Stimulated activated naive B cell treated with anti-CD40 and anti-IgM and Interleukin-4, amounts not matched to agents 10 μg/mL and 1 μg/mL and 100 μg/mL, for 72 hours (primary cell): ENCODE measurements around the gene WDR75.
"Not testable (repeated sequence)": the region's sequence is repeated elsewhere in the genome, so short reads cannot be mapped to it uniquely, and the experiment has no call there.

Experiments
- ATAC-seq, 2 donors: fragments of 150-1000 bp; cut with Tn5 transposase; replicated peaks; 2 replicates each; pipeline ENCODE4 v1.10.0; 2021; ENCODE audit warnings: moderate library complexity in 1 of 2
- DNase-seq: peaks from one replicate; pipeline ENCODE4 v3.0.0; 2021
- H3K27ac Mint-ChIP-seq: one replicate; pipeline ENCODE4 v1.8.0; 2022; ENCODE audit warnings: mild to moderate bottlenecking, mixed read lengths
- H3K27me3 Mint-ChIP-seq, 2 donors: one replicate each; pipeline ENCODE4 v1.8.0; 2022; ENCODE audit warnings: mixed read lengths in 2 of 2
- H3K36me3 Mint-ChIP-seq, 2 donors: one replicate each; pipeline ENCODE4 v1.8.0; 2022; ENCODE audit warnings: mixed read lengths in 2 of 2, mild to moderate bottlenecking in 1 of 2
- H3K4me1 Mint-ChIP-seq, 2 donors: one replicate each; pipeline ENCODE4 v1.8.0; 2022; ENCODE audit warnings: mixed read lengths in 2 of 2, mild to moderate bottlenecking in 1 of 2
- H3K4me3 Mint-ChIP-seq, 2 donors: one replicate each; pipeline ENCODE4 v1.8.0; 2022; ENCODE audit warnings: mild to moderate bottlenecking in 2 of 2, mixed read lengths in 2 of 2, moderate library complexity in 1 of 2
- H3K9me3 Mint-ChIP-seq, 2 donors: one replicate each; pipeline ENCODE4 v1.8.0; 2022; ENCODE audit warnings: mixed read lengths in 2 of 2, mild to moderate bottlenecking in 1 of 2

The WDR75 gene

DNA sequence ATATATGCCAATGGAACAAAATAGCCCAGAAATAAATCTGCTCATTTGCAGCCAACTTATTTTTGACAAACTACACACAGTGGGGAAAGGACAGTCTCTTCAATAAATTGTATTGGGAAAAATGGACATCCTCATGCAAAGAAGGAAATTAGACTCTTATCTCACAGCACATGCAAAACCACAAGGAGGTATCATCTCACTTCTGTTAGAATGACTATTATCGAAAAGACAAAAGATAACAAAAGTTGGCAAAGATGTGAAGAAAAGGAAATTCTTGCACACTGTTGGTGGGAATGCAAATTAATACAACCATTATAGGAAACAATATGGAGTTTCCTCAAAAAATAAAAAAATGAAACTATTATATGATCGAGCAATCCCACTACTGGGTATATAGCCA, 16.3 kb upstream of the WDR75 start:
- no peak for ATAC-seq

DNA sequence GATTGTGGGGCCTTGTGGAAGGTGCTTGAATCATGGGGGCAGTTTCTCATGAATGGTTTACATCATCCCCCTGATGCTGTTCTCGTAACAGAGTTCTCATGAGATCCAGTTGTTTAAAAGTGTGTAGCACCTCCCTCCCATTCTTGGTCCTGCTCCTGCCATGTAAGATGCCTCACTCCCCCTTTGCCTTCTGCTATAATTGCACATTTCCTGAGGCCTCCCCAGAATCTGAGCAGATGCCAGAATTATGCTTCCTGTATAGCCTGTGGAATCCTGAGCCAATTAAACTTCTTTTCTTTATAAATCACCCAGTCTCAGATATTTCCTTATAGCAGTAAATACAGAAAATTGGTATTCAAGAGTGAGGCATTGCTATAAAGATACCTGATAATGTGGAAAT, 15.6 kb upstream of the WDR75 start:
- Mint-ChIP-seq H3K27ac (no peak overlapping the region), H3K4me1 (no peaks in the 10 kb centered on the region), H3K27me3 (peaks cover 7 to 8% of the 10 kb centered on the region in 2 donors), H3K36me3 (peaks cover 0 to 4% of the 10 kb centered on the region in 2 donors), H3K9me3 (peaks cover 0 to 2% of the 10 kb centered on the region in 2 donors), H3K4me3 (no peak overlapping the region)
- DNase-seq (no peak), ATAC-seq (no peak)

More for the DNA sequence above, 16.3 kb upstream of the WDR75 start:
- Mint-ChIP-seq H3K4me3 (no peak overlapping the region), H3K4me1 (no peaks in the 10 kb centered on the region), H3K27me3 (peaks cover 6 to 8% of the 10 kb centered on the region in 2 donors), H3K27ac (no peak overlapping the region), H3K9me3 (peaks cover 0 to 2% of the 10 kb centered on the region in 2 donors), H3K36me3 (peaks cover 0 to 4% of the 10 kb centered on the region in 2 donors)
- DNase-seq, result no peak

DNA sequence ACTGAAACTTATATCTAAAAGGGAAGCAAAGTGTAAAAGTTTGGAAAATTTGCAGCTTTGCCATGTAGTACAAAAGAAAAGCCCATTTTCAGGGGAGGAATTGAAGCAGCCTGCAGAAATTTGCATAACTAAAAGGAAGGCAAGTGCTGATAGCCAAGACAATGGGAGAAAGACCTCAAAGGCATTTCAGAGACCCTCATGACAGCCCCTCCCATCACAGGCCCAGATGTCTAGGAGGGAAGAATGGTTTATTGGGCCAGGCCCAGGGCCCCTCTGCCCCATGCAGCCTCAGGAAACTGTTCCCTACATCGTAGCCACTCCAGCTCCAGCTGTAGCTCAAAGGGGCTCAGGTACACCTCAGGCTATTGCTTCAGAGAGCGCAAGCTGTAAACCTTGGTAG, 14.4 kb upstream of the WDR75 start:
- H3K9me3 Mint-ChIP-seq, result peaks cover 0 to 2% of the 10 kb centered on the region in 2 donors
- H3K27ac Mint-ChIP-seq, result no peak overlapping the region
- peaks cover 8 to 13% of the 10 kb centered on the region in 2 donors for H3K27me3 Mint-ChIP-seq
- ATAC-seq (no peak), DNase-seq (no peak)
- H3K4me3 Mint-ChIP-seq, result no peak overlapping the region
- no peaks in the 10 kb centered on the region for H3K4me1 Mint-ChIP-seq
- H3K36me3 Mint-ChIP-seq, result peaks cover 0 to 6% of the 10 kb centered on the region in 2 donors

DNA sequence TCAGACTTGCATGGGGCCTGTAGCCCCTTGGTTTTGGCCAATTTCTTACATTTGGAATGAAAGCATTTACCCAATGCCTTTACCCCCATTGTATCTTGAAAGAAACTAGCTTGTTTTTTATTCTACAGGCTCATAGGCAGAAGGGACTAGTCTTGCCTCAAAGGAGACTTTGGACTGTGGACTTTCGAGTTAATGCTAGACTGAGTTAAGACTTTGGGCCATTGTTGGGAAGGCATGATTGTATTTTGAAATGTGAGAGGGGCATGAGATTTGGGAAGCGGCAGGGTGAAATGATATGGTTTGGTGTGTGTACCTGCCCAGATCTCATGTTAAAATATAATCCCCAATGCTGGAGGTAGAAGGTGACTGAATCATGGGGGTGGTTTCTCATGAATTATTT, 13.4 kb upstream of the WDR75 start:
- DNase-seq (no peak), ATAC-seq (no peak)
- Mint-ChIP-seq H3K9me3 (no peaks in the 10 kb centered on the region), H3K27ac (no peak overlapping the region), H3K4me1 (no peaks in the 10 kb centered on the region), H3K36me3 (peaks cover 0 to 4% of the 10 kb centered on the region in 2 donors), H3K4me3 (no peak overlapping the region), H3K27me3 (peaks cover 6 to 14% of the 10 kb centered on the region in 2 donors)

DNA sequence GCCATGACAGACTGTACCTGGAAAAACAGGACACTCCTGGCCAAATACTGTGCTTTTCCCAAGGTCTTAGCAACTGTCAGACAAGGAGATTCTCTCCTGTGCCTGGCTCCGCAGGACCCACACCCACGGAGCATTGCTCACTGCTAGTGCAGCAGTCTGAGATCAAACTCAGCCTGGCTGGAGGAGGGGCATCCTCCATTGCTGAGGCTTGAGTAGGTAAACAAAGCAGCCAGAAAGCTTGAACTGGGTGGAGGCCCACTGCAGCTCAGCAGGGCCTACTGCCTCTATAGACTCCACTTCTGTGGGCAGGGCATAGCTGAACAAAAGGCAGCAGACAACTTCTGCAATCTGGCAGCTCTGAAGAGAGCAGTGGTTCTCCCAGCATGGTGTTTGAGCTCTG, 10.8 kb upstream of the WDR75 start:
- H3K27ac Mint-ChIP-seq, ATAC-seq: not testable (repeated sequence)

DNA sequence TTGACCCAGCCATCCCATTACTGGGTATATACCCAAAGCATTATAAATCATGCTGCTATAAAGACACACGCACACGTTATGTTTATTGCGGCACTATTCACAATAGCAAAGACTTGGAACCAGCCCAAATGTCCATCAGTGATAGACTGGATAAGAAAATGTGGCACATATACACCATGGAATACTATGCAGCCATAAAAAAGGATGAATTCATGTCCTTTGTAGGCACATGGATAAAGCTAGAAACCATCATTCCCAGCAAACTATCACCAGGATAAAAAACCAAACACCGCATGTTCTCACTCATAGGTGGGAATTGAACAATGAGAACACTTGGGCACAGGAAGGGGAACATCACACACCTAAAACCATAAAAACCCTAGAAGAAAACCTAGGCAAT, 5.5 kb upstream of the WDR75 start:
- H3K4me3 Mint-ChIP-seq, DNase-seq, H3K4me1 Mint-ChIP-seq, ATAC-seq, H3K27ac Mint-ChIP-seq, H3K9me3 Mint-ChIP-seq, H3K36me3 Mint-ChIP-seq: not testable (repeated sequence)
- peaks cover 10 to 17% of the 10 kb centered on the region in 2 donors for H3K27me3 Mint-ChIP-seq

More for the DNA sequence above, 10.8 kb upstream of the WDR75 start:
- H3K4me1 Mint-ChIP-seq, H3K36me3 Mint-ChIP-seq, H3K4me3 Mint-ChIP-seq, DNase-seq, H3K9me3 Mint-ChIP-seq: not testable (repeated sequence)
- H3K27me3 Mint-ChIP-seq, result peaks cover 10 to 20% of the 10 kb centered on the region in 2 donors

DNA sequence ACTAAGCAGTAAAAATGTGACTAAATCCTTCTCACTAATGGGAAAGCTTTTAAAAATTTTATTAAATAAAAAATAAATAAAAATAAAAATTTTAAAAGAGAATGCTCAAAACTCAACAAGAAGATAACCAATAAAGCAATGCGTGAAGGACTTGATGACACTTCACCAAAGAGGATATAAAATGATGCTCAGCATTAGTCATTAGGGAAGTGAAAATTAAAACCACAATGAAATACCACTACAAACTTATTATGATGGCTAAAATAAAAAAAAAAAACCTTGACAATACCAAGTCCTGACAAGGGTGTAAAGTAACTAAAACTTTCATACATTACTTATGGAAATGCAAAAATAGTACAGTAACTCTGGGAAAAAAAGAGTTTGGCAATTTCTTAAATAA, 3.3 kb upstream of the WDR75 start:
- H3K36me3 Mint-ChIP-seq, result peaks cover 2 to 3% of the 10 kb centered on the region in 2 donors
- H3K4me1 Mint-ChIP-seq, result peaks cover 7 to 9% of the 10 kb centered on the region in 2 donors
- no peak overlapping the region for H3K4me3 Mint-ChIP-seq
- H3K27me3 Mint-ChIP-seq, result peaks cover 4 to 5% of the 10 kb centered on the region in 2 donors
- DNase-seq (no peak), ATAC-seq (no peak)
- H3K9me3 Mint-ChIP-seq, result peaks cover 0 to 2% of the 10 kb centered on the region in 2 donors
- H3K27ac Mint-ChIP-seq, result no peak overlapping the region

DNA sequence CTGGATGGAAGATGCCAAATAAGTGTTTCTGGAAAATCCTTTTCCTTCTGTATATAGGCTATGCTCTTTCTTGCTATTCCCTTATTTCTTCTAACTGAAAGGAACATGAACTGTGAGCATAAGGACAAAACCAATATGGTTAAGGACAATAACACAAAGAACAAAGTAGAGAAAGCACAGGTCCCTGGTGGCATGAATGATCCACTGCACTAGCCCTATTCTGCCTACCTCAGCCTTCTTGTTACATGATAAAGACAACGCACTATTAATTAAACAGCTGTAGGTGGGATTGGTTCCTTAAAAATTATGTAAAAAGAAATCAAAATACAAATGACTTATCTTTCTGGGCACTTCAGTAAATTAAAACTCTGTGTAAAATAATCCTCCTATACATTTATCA, 1.9 kb upstream of the WDR75 start:
- DNase-seq, result no peak
- H3K9me3 Mint-ChIP-seq, result peaks cover 0 to 2% of the 10 kb centered on the region in 2 donors
- H3K36me3 Mint-ChIP-seq, result peaks cover 2 to 3% of the 10 kb centered on the region in 2 donors
- no peak for ATAC-seq
- H3K4me1 Mint-ChIP-seq, result peaks cover 7 to 9% of the 10 kb centered on the region in 2 donors
- H3K27me3 Mint-ChIP-seq, result no peaks in the 10 kb centered on the region
- no peak overlapping the region for H3K4me3 Mint-ChIP-seq
- H3K27ac Mint-ChIP-seq, result no peak overlapping the region

DNA sequence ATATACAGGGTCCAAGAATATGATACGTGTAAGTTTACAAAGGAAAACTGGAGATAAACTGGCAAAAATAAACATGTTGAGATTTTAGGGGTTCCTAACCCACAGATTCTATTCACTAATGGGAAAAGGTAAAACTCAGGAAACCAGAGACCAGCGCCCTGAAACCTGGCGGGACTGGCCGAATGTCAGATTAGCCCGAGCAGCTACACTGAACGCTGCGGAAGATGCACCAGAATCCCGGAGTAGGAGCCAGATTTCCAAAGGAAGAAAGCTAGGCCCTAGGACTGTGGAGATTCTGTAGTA, 679 bp upstream of the WDR75 start:
- Mint-ChIP-seq H3K27me3 (no peaks in the 10 kb centered on the region), H3K4me1 (peaks cover 7 to 9% of the 10 kb centered on the region in 2 donors), H3K9me3 (no peaks in the 10 kb centered on the region), H3K36me3 (peaks cover 2 to 3% of the 10 kb centered on the region in 2 donors), H3K27ac (peak overlapping the region; percentile 100), H3K4me3 (peak overlapping the region; percentile 99 to 100)
- ATAC-seq, result peak; percentile 15 to 22
- DNase-seq, result no peak

DNA sequence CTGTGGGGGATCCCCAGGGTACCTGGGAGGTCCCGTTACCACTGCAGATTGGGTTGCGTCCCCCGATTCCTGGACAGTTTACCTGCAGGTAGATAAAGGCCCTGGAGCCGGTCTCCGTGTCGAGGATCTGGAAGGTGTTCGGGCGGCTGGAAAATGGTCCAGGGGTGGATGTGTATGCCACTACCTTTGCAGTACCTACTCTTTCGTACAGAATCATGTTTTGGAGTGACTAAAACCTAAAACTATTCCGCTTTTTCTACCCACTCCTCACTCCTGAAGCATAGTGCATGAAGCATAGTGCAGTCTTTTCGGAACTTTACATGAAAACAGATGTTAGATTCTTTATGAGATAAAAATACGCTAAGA, 418 bp downstream of the WDR75 start:
- peak overlapping the region; percentile 99 to 100 for H3K4me3 Mint-ChIP-seq

DNA sequence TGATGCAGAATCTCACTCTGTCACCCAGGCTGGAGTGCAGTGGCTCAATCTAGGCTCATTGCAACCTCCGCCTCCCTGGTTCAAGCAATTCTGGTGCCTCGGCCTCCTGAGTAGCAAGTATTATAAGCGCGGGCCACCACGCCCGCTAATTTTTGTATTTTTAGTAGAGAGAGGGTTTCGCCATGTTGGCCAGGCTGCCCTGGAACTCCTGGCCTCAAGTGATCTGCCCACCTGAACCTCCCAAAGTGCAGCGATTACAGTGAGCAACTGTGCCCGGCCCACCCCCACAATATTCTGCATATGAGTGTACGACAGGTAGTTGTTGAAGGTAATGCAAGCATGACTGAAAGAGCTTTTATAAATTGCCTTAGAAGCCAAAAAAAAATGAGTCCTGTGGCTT, 1.2 kb downstream of the WDR75 start:
- Mint-ChIP-seq H3K36me3 (peaks cover 5 to 13% of the 10 kb centered on the region in 2 donors), H3K27ac (no peak overlapping the region), H3K4me1 (peaks cover 4 to 11% of the 10 kb centered on the region in 2 donors), H3K27me3 (no peaks in the 10 kb centered on the region), H3K4me3 (peak overlapping the region in 1 of 2 donors; percentile 99), H3K9me3 (no peaks in the 10 kb centered on the region)
- no peak for DNase-seq
- ATAC-seq, result no peak

More for the DNA sequence above, 418 bp downstream of the WDR75 start:
- no peaks in the 10 kb centered on the region for H3K27me3 Mint-ChIP-seq
- ATAC-seq, result no peak
- no peaks in the 10 kb centered on the region for H3K9me3 Mint-ChIP-seq
- peaks cover 7 to 12% of the 10 kb centered on the region in 2 donors for H3K4me1 Mint-ChIP-seq
- peak overlapping the region; percentile 100 for H3K27ac Mint-ChIP-seq
- no peak for DNase-seq
- peaks cover 2 to 7% of the 10 kb centered on the region in 2 donors for H3K36me3 Mint-ChIP-seq

DNA sequence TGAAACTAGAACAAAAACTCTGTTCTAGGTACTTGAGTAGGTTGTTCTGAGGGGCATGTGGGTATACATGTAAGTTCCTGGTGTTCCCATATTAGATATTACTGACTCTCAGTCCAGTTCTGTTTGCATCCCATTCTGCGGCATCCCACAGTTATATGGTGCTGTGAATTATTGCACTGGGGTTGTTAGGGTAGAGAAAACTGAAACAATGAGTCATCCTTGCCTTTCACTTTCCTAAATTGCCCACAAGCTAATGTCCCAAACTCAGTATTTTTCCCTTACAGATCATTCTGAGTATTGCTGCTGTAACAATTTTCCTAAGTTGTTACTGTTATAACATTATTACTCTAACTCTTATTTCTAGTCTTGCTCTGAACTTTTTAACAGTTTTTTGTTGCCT, 3.0 kb downstream of the WDR75 start:
- H3K9me3 Mint-ChIP-seq, result no peaks in the 10 kb centered on the region
- H3K4me1 Mint-ChIP-seq, result peaks cover 0 to 9% of the 10 kb centered on the region in 2 donors
- H3K4me3 Mint-ChIP-seq, result no peak overlapping the region
- H3K27ac Mint-ChIP-seq, result no peak overlapping the region
- H3K36me3 Mint-ChIP-seq, result peaks cover 5 to 20% of the 10 kb centered on the region in 2 donors
- DNase-seq (no peak), ATAC-seq (no peak)
- H3K27me3 Mint-ChIP-seq, result no peaks in the 10 kb centered on the region

DNA sequence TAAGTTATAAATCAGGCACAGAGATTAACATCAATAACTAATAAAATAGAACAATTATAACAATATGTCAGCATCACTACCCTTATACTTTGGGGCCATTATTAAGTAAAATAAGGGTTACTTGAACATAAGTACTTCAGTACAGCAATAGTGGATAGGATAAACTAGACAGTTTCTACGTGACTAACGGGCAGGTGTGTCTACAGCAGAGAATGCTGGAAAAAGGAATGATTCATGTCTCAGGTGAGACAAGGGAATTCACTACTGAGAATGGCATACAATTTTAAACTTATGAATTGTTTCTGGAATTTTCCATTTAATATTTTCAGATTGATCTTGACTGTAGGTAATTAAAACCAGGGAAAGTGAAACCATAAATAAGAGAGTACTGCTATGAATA, 5.5 kb downstream of the WDR75 start:
- Mint-ChIP-seq H3K4me3 (no peak overlapping the region), H3K4me1 (peaks cover 2 to 6% of the 10 kb centered on the region in 2 donors), H3K27me3 (no peaks in the 10 kb centered on the region), H3K36me3 (peaks cover 10 to 22% of the 10 kb centered on the region in 2 donors), H3K27ac (no peak overlapping the region), H3K9me3 (no peaks in the 10 kb centered on the region)
- ATAC-seq (no peak), DNase-seq (no peak)

DNA sequence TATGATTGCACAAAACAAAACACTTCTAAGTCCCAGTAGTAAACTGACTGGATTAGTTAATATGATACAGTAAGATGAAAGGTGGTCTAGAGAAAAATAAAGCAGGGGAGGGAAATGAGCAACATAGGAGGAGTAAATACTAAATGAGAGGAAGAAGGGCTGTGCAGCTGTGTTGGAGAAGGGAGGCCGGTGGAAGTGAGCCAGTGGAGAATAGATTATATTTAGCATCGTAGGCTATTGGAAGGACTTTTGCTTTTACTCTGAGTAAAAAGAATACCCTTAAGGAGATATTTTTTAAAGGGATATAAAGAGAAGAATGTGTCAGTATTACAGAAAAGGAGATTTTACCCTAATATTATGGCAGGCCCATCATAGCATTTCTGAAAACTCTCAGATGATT, 12.7 kb downstream of the WDR75 start:
- ATAC-seq (no peak), DNase-seq (no peak)
- no peaks in the 10 kb centered on the region for H3K9me3 Mint-ChIP-seq
- H3K36me3 Mint-ChIP-seq, result peaks cover 27 to 32% of the 10 kb centered on the region in 2 donors
- H3K27ac Mint-ChIP-seq, result no peak overlapping the region
- no peak overlapping the region for H3K4me3 Mint-ChIP-seq
- peaks cover 2 to 11% of the 10 kb centered on the region in 2 donors for H3K4me1 Mint-ChIP-seq
- H3K27me3 Mint-ChIP-seq, result no peaks in the 10 kb centered on the region

DNA sequence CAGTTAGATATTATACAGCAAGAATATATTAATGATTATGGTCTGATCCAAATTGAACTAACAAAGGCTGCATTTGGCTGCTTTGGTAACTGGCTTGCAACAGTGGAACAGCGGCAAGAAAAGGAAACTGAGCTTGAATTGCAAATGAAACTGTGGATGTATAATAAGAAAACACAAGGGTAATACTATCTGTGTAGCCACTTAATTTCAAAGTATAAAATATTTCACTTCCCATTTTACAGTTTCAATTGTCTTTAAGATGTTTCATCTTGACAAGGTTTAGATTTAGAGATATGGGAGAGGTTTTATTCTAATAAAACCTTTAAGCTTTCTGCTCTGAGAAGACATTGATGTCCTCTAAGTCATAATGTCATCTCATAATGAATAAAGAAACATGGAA, 23.8 kb downstream of the WDR75 start:
- Mint-ChIP-seq H3K4me3 (no peak overlapping the region), H3K4me1 (peaks cover 11 to 35% of the 10 kb centered on the region in 2 donors), H3K36me3 (peaks cover 27 to 49% of the 10 kb centered on the region in 2 donors), H3K27ac (no peak overlapping the region), H3K27me3 (no peaks in the 10 kb centered on the region), H3K9me3 (no peaks in the 10 kb centered on the region)
- no peak for DNase-seq
- peak in 1 of 2 donors; percentile 57 for ATAC-seq

DNA sequence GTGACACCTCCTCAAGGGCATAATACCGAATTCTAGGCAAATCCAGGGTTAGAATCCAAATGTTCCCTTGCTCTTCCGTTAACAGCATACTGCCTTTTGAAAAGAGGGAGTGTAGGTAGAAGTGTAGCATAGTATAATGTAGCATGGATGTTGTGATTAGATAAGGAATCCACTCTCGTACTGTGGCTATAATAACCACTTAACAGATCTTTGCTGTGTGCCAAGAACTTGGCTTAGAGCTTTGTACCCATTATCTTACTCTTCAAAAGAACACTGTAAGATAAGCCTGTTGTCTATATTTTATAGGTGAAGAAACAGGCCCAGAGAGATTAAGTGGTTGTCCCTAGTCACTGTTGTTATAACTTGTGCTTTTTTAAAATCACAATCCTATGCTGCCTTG, 24.2 kb downstream of the WDR75 start:
- ATAC-seq (no peak), DNase-seq (no peak)
- Mint-ChIP-seq H3K27ac (no peak overlapping the region), H3K9me3 (no peaks in the 10 kb centered on the region), H3K36me3 (peaks cover 27 to 47% of the 10 kb centered on the region in 2 donors), H3K4me3 (no peak overlapping the region), H3K27me3 (no peaks in the 10 kb centered on the region), H3K4me1 (peaks cover 11 to 35% of the 10 kb centered on the region in 2 donors)
